Measurements from ENCODE around the gene PPIE. TPM values are rescaled to one million over a fixed set of nuclear protein-coding genes. Genes with fewer than 3 reads are reported as not detected.

PPIE gene
- total and polyA plus RNA-seq, 2 of the 13 experiments (the other 11 are each of a cell fraction or from before 2014, with no cell fraction given) = 15.3 to 26.3 TPM

DNA sequence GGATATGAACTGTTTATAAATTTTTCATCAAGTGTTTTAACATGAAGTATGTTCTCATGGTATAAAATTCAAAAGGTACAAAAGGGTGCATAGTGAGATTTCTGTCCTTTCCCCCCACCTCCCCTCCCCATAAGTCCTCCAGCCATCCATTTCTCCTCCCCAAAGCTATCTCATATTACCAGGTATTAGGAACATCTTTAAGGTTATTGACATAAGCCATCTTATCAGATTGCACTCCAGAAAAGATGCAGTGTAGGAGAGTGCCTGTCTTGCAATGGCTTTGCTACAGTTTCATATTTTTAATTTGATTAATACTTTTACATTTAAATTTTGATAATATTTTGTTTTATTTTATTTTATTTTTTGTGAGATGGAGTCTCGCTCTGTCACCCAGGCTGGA lies 33.9 kb upstream of the PPIE start:
- Histone ChIP-seq H2AFZ (ENCODE audit: low read length) (no peak overlapping the region), H3K27ac (ENCODE audit: extremely low read length, insufficient read depth, low read length) (no peak overlapping the region), H3K27me3 (ENCODE audit: control insufficient read depth in 1 of 2, insufficient read depth in 2 of 2, low read length in 2 of 2) (peaks cover 0 to 6% of the 10 kb centered on the region in 2 experiments; a peak in 1 of 5 replicates), H3K4me1 (ENCODE audit: insufficient read depth, low read length) (peaks cover 11% of the 10 kb centered on the region), H3K4me2 (ENCODE audit: low read depth, low read length) (no peak overlapping the region), H3K9me3 (ENCODE audit: low read length) (no peaks in the 10 kb centered on the region), H3K4me3 (replicated peaks in 1 of 3; ENCODE audit: insufficient read depth in 1 of 3, low read depth in 2 of 3, low read length in 3 of 3) (no peak overlapping the region), H4K20me1 (ENCODE audit: insufficient read depth, low read length) (no peaks in the 10 kb centered on the region), H3K9ac (ENCODE audit: insufficient read depth, low read depth, low read length) (no peak overlapping the region), H3K36me3 (replicated peaks in 1 of 2; ENCODE audit: control insufficient read depth in 1 of 2, insufficient read depth in 2 of 2, low read length in 2 of 2) (no peaks in the 10 kb centered on the region), H3K79me2 (ENCODE audit: insufficient read depth, low read length) (no peaks in the 10 kb centered on the region)
- intact Hi-C loops (cut with micrococcal nuclease; ENCODE audit: unreplicated experiment) = no loop called here
- DNase-seq (ENCODE audit: low spot score) (no peak), ATAC-seq (no peak), FAIRE-seq (no peak)
- in situ Hi-C loops (cut with HindIII; ENCODE audit: extremely low pct_ligation_motif_present, low pct_unique_long_range_greater_than_20kb) = loop anchor here (5.0 kb wide), 1 partner anchor 98 kb away; no protein-coding TSS in a partner anchor
- TF ChIP-seq HNRNPK (IDR thresholded peaks at IDR 0.05; ENCODE audit: low read depth, low read length, poor library complexity, severe bottlenecking) (peak; percentile 50), ZNF737 (CRISPR knock-in tag; IDR thresholded peaks at IDR 0.05; ENCODE audit: borderline replicate concordance) (no peak)
- CTCF ChIA-PET (ENCODE audit: low intra/inter-chr PET ratio, low total read pairs) = no interaction called here
- BruUV-seq (replicated peaks) = no TSS peak
- POLR2A ChIA-PET = no interaction called here
- WGBS (ENCODE audit: low lambda C conversion rate) = 7% methylated on average over 1 of the region's 1 CpG

DNA sequence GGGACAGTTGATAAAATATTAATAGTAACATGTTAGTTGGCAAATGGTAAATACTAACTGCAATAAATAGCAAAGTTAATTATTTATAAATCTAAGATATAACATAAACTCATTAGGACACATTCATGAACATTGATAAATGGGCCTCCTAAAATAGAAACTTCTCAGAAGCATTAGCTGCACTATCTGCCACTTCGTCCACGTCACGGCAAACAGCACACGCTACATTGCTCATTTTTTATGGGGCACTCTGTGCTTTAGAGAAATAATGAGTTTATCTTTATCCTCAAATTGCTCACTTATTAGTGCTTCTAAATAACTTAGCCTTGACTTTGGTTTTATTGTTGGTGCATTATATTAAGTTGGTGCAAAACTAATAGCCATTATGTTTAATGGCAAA lies 31.2 kb upstream of the PPIE start:
- no peak overlapping the region for H3K4me3 ChIP-seq (replicated peaks in 1 of 3; ENCODE audit: insufficient read depth in 1 of 3, low read depth in 2 of 3, low read length in 3 of 3)
- ChIA-PET CTCF (ENCODE audit: low intra/inter-chr PET ratio, low total read pairs) (no interaction called here), POLR2A (no interaction called here)
- no peak for DNase-seq (ENCODE audit: low spot score)
- TF ChIP-seq, protein P1, sequence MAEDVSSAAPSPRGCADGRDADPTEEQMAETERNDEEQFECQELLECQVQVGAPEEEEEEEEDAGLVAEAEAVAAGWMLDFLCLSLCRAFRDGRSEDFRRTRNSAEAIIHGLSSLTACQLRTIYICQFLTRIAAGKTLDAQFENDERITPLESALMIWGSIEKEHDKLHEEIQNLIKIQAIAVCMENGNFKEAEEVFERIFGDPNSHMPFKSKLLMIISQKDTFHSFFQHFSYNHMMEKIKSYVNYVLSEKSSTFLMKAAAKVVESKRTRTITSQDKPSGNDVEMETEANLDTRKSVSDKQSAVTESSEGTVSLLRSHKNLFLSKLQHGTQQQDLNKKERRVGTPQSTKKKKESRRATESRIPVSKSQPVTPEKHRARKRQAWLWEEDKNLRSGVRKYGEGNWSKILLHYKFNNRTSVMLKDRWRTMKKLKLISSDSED (CRISPR knock-in tag; IDR thresholded peaks at IDR 0.05) = no peak
- no peak for TF ChIP-seq SRSF9 (IDR thresholded peaks at IDR 0.05; ENCODE audit: borderline replicate concordance, insufficient read depth, low read depth, low read length, poor library complexity, severe bottlenecking)
- TF ChIP-seq KDM4B (CRISPR knock-in tag; IDR thresholded peaks at IDR 0.05) = no peak
- no peak for TF ChIP-seq KLF13 (CRISPR knock-in tag; IDR thresholded peaks at IDR 0.05)
- no peak for TF ChIP-seq TEAD3 (CRISPR knock-in tag; optimal IDR thresholded peaks at IDR 0.05; ENCODE audit: borderline replicate concordance)
- TF ChIP-seq TBL1XR1 (IDR thresholded peaks at IDR 0.05; ENCODE audit: borderline replicate concordance, low read length, partially characterized antibody) = no peak
- no peak for TF ChIP-seq MIER3 (CRISPR knock-in tag; IDR thresholded peaks at IDR 0.05; ENCODE audit: borderline replicate concordance)
- TF ChIP-seq ZNF33A (CRISPR knock-in tag; IDR thresholded peaks at IDR 0.05; ENCODE audit: borderline replicate concordance) = no peak
- no peak for TF ChIP-seq SYNCRIP (IDR thresholded peaks at IDR 0.05; ENCODE audit: insufficient read depth, low read depth, low read length)
- no peak for TF ChIP-seq ATF1 (CRISPR knock-in tag; IDR thresholded peaks at IDR 0.05)
- no peak for TF ChIP-seq ATF5 (CRISPR knock-in tag; IDR thresholded peaks at IDR 0.05; ENCODE audit: low read depth)
- no peak for TF ChIP-seq TFDP1 (CRISPR knock-in tag; IDR thresholded peaks at IDR 0.05; ENCODE audit: borderline replicate concordance)
- TF ChIP-seq ZNF781 (CRISPR knock-in tag; IDR thresholded peaks at IDR 0.05; ENCODE audit: borderline replicate concordance, not compliant biosample characterization) = no peak
- no peaks in the 10 kb centered on the region for H3K79me2 ChIP-seq (ENCODE audit: insufficient read depth, low read length)
- H4K20me1 ChIP-seq (ENCODE audit: insufficient read depth, low read length) = no peaks in the 10 kb centered on the region
- 0 out of 5 replicates have a peak, but pooled peaks cover 0 to under 1% of the 10 kb centered on the region in 2 experiments for H3K27me3 ChIP-seq (ENCODE audit: control insufficient read depth in 1 of 2, insufficient read depth in 2 of 2, low read length in 2 of 2)
- peaks cover 11% of the 10 kb centered on the region; the same call in 1 of the 2 replicates for H3K4me1 ChIP-seq (ENCODE audit: insufficient read depth, low read length)
- WGBS (ENCODE audit: low lambda C conversion rate) = 85% methylated on average over 4 of the region's 4 CpGs
- no peak overlapping the region for H3K9ac ChIP-seq (ENCODE audit: insufficient read depth, low read depth, low read length)
- no peak overlapping the region for H3K27ac ChIP-seq (ENCODE audit: extremely low read length, insufficient read depth, low read length)
- no peak overlapping the region for H3K4me2 ChIP-seq (ENCODE audit: low read depth, low read length)
- intact Hi-C loops (cut with micrococcal nuclease; ENCODE audit: unreplicated experiment) = no loop called here
- FAIRE-seq = no peak
- H3K36me3 ChIP-seq (replicated peaks in 1 of 2; ENCODE audit: control insufficient read depth in 1 of 2, insufficient read depth in 2 of 2, low read length in 2 of 2) = no peaks in the 10 kb centered on the region
- ATAC-seq = no peak
- no peaks in the 10 kb centered on the region for H3K9me3 ChIP-seq (ENCODE audit: low read length)
- no TSS peak for BruUV-seq (replicated peaks)
- H2AFZ ChIP-seq (ENCODE audit: low read length) = no peak overlapping the region
- in situ Hi-C loops (cut with HindIII; ENCODE audit: extremely low pct_ligation_motif_present, low pct_unique_long_range_greater_than_20kb) = no loop called here
